Measurements from ENCODE around the gene SLITRK1. TPM values are rescaled to one million over a fixed set of nuclear protein-coding genes. Genes with fewer than 3 reads are reported as not detected.

Gene SLITRK1
- polyA plus RNA-seq, 1 experiment = 1.1 TPM

DNA sequence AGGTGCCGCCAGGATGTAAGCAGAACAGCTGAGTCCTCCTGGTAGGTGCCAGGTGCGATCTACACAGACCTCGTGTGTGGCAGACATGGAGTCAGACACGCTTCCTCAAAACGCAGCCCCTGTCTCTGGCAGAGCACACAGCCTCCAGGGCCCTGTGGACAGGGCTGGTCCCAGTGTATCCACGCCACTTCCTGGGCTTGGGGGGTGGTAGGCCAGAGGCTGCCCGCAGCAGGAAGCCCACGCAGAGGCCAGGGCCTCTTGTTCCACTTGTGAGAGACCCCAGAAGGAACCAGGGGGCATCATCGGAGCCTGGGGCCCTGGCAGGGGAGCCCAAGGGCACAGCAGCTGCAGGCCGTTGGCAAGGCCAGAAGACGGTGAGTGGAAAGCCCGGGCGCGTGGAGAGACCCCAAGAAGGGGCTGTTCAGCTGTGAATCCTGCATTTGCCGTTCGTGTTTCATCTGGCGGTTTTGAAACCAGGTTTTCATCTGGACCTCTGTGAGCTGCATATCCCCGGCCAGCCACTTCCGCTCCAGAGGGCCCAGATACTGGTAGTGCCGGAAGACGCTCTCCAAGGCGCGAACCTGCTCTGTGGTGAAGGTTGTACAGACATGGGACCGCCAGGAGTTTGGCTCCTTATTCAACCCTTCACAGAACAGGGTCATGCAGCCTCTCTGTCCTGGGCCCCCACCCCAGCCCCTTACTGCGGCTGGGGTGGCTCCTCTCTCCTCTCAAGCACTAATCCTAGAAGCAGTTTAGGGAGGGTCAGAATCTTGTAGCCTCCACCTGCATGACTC is 25.1 kb upstream of the SLITRK1 start:
- ChIA-PET CTCF (no interaction called here), POLR2A (no interaction called here)
- TF ChIP-seq, protein P1, sequence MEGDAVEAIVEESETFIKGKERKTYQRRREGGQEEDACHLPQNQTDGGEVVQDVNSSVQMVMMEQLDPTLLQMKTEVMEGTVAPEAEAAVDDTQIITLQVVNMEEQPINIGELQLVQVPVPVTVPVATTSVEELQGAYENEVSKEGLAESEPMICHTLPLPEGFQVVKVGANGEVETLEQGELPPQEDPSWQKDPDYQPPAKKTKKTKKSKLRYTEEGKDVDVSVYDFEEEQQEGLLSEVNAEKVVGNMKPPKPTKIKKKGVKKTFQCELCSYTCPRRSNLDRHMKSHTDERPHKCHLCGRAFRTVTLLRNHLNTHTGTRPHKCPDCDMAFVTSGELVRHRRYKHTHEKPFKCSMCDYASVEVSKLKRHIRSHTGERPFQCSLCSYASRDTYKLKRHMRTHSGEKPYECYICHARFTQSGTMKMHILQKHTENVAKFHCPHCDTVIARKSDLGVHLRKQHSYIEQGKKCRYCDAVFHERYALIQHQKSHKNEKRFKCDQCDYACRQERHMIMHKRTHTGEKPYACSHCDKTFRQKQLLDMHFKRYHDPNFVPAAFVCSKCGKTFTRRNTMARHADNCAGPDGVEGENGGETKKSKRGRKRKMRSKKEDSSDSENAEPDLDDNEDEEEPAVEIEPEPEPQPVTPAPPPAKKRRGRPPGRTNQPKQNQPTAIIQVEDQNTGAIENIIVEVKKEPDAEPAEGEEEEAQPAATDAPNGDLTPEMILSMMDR (IDR thresholded peaks at IDR 0.05; ENCODE audit: insufficient read depth, low read depth, low read length) = no peak
- Histone ChIP-seq H3K27me3 (ENCODE audit: control insufficient read depth, insufficient read depth, low read length) (no peaks in the 10 kb centered on the region), H3K36me3 (ENCODE audit: control insufficient read depth, insufficient read depth, low read length) (no peaks in the 10 kb centered on the region), H3K4me3 (ENCODE audit: low read depth, low read length) (no peak overlapping the region)
- no peak for DNase-seq (ENCODE audit: low read depth)

DNA sequence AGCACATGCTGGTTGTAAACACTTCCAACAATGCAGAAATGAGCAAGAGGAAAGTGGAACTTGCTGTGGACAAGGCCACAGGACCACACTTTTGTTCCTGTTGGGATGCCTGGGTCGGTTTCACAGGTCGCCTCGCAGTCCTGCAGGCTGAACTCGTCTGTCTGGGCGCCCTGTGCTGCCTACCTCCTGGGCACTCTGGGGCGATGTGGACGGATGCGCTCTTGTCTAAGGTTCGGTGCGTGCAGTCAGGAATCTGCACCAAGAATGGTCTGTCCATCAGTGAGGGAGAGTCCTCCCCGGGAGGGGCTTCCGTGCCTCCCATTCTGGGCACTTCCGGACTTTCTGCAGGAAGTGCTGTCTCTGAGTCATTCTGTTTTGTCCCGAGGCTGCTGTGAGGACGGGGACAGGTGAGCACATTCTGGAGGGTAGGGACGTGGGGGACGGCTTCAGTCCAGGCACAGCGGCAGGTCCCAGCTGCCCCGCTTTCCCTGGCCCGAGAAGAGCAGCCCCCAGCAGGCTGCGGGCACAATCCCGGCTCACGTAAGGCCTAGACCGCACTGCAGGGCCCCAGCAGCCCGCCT is 24.1 kb upstream of the SLITRK1 start:
- Histone ChIP-seq H3K36me3 (ENCODE audit: control insufficient read depth, insufficient read depth, low read length) (no peaks in the 10 kb centered on the region), H3K4me3 (ENCODE audit: low read depth, low read length) (no peak overlapping the region), H3K27me3 (ENCODE audit: control insufficient read depth, insufficient read depth, low read length) (no peaks in the 10 kb centered on the region)
- ChIA-PET POLR2A (no interaction called here), CTCF (no interaction called here)
- TF ChIP-seq, protein P1 (IDR thresholded peaks at IDR 0.05; ENCODE audit: insufficient read depth, low read depth, low read length) = no peak
- DNase-seq (ENCODE audit: low read depth) = no peak

DNA sequence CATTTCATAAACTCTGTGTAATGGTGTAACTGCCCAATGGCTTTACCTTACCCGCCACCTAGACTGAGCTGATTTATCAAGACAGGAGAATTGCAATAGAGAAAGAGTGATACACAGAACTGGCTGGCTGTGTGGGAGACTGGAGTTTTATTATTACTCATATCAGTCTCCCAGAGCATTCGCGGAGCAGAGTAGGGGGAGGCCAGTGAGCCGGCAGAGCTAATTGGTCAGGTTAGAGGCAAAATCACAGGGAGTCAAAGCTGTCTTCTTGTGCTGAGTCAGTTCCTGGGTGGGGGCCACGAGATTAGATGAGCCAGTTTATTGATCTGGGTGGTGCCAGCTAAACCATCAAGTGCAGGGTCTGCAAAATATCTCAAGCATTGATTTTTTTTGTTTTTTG is 23.4 kb upstream of the SLITRK1 start:
- ChIA-PET CTCF (no interaction called here), POLR2A (no interaction called here)
- TF ChIP-seq, protein P1 (IDR thresholded peaks at IDR 0.05; ENCODE audit: insufficient read depth, low read depth, low read length) = no peak
- Histone ChIP-seq H3K36me3 (ENCODE audit: control insufficient read depth, insufficient read depth, low read length) (no peaks in the 10 kb centered on the region), H3K27me3 (ENCODE audit: control insufficient read depth, insufficient read depth, low read length) (no peaks in the 10 kb centered on the region), H3K4me3 (ENCODE audit: low read depth, low read length) (no peak overlapping the region)
- no peak for DNase-seq (ENCODE audit: low read depth)

DNA sequence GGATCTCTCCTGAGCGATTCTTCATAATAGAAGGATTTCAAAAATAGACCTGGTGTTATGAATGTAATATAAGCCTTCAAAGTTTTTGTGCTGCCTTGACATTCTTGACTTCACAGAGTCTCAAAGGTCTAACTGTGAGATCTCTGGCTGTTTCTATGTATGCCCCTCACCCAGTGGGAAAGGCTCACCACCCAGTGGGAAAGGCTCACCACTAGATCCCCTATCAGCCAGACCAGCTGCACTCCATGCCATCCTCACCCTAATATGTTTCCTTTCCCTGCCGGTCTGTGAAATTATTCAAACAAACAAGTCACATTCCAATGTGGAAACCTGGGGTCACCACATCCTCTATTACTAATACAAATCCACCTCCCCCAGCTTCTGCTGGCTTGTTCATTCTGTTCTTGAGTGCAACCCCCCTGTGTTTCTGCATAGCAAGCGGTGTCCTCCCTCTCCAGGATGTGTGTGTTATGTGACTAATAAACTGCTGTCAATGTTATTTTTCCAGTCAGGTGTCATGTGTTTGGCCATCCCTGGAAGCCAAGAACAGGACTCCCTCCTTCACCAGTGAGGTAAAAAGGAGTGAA is 13.8 kb upstream of the SLITRK1 start:
- no peak for DNase-seq (ENCODE audit: low read depth)
- Histone ChIP-seq H3K27me3 (ENCODE audit: control insufficient read depth, insufficient read depth, low read length) (no peaks in the 10 kb centered on the region), H3K4me3 (ENCODE audit: low read depth, low read length) (no peak overlapping the region), H3K36me3 (ENCODE audit: control insufficient read depth, insufficient read depth, low read length) (no peaks in the 10 kb centered on the region)
- CTCF ChIA-PET = no interaction called here
- POLR2A ChIA-PET = no interaction called here
- TF ChIP-seq, protein P1 (IDR thresholded peaks at IDR 0.05; ENCODE audit: insufficient read depth, low read depth, low read length) = no peak

DNA sequence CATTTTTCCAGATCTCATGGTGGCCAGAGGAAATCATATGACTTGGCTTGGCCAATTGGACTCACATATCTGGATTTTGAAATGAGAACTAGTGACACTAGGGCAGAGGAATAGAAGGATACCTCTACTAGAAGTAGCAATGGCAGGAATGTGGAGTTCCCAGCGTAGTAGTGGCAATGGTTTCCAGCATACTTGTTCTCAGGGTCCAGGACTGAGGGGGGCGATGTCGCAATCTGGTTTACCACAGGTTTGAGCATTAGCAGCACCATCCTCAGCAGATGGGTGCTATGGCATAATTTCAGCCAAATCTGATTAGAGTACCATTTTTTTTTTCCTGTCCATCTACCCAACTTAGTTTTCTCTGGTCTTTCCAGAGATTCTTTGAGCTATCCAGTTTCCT is 8.1 kb upstream of the SLITRK1 start:
- ChIA-PET POLR2A (no interaction called here), CTCF (no interaction called here)
- Histone ChIP-seq H3K36me3 (ENCODE audit: control insufficient read depth, insufficient read depth, low read length) (no peaks in the 10 kb centered on the region), H3K27me3 (ENCODE audit: control insufficient read depth, insufficient read depth, low read length) (no peaks in the 10 kb centered on the region), H3K4me3 (ENCODE audit: low read depth, low read length) (no peak overlapping the region)
- no peak for DNase-seq (ENCODE audit: low read depth)
- TF ChIP-seq, protein P1 (IDR thresholded peaks at IDR 0.05; ENCODE audit: insufficient read depth, low read depth, low read length) = no peak

All from BJ (cell line).